OCI-LY7 (cell line): ENCODE results near the gene FBXO2.

ENCODE experiments used
- EZH2phosphoT487 ChIP-seq: fragments of 200-600 bp; sonication (generic); IDR thresholded peaks from 2 replicates; pipeline ENCODE4 v1.6.1; 2018; ENCODE audit warnings: low read depth, borderline replicate concordance, mild to moderate bottlenecking, mixed run types, antibody characterized with exemption, low read length, moderate library complexity, mixed read lengths
- TF ChIP-seq, protein P1 (sequence below): fragments of 200-600 bp; sonication (generic); conservative IDR thresholded peaks from 2 replicates; pipeline ENCODE4 v1.5.1; 2014; ENCODE audit warnings: mild to moderate bottlenecking, antibody characterized with exemption, low read length, moderate library complexity, mixed read lengths

DNA sequence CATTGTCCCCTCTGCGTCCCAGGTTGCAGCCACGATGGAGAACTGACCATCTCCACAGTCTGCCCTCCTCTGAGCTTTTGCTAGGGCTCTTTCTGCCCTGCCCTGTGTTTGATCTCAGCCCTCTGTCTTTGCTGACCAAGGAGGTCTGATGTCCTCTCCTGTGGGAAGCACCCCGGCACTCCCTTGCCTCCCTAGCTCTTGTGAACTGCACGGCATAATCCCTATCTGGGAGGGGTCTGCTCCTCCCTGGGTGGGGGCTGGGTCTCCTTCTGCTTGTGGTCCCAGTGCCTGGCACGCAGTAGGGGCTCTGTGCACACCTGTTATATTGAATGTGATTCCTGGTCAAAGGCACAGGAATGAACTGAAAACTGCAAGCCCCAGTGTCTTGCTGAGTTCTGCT lies 39.7 kb upstream of the FBXO2 start:
- TF ChIP-seq, protein P1, sequence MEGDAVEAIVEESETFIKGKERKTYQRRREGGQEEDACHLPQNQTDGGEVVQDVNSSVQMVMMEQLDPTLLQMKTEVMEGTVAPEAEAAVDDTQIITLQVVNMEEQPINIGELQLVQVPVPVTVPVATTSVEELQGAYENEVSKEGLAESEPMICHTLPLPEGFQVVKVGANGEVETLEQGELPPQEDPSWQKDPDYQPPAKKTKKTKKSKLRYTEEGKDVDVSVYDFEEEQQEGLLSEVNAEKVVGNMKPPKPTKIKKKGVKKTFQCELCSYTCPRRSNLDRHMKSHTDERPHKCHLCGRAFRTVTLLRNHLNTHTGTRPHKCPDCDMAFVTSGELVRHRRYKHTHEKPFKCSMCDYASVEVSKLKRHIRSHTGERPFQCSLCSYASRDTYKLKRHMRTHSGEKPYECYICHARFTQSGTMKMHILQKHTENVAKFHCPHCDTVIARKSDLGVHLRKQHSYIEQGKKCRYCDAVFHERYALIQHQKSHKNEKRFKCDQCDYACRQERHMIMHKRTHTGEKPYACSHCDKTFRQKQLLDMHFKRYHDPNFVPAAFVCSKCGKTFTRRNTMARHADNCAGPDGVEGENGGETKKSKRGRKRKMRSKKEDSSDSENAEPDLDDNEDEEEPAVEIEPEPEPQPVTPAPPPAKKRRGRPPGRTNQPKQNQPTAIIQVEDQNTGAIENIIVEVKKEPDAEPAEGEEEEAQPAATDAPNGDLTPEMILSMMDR: no peak
- TF ChIP-seq EZH2phosphoT487: no peak
